ENCODE results near the gene ITGB3.

ITGB3 gene

GRCh38 chr17:47332287-47332686 lies 78.7 kb downstream of the ITGB3 start:
- DNase-seq (ENCODE audit: low read depth in 2 of 2), result no peak

- DNase-seq (ENCODE audit: low read depth in 2 of 2), result no peak
Measured at GRCh38 chr17:47335101-47335936, 81.7 kb downstream of the ITGB3 start.

GRCh38 chr17:47338026-47338425 lies 84.4 kb downstream of the ITGB3 start:
- DNase-seq (ENCODE audit: low read depth in 2 of 2), result no peak

GRCh38 chr17:47352848-47353247 lies 99.2 kb downstream of the ITGB3 start:
- DNase-seq (ENCODE audit: low read depth in 2 of 2), result no peak

- no peak for DNase-seq (ENCODE audit: low read depth in 2 of 2)
Measured at GRCh38 chr17:47358652-47359051, 105.0 kb downstream of the ITGB3 start.
